GM12892 (cell line): ENCODE measurements around the gene ARFGAP3.

Experiments used
- POLR2A ChIP-seq: IDR thresholded peaks from 2 replicates; pipeline ENCODE4 v1.6.1; 2011; ENCODE audit warnings: low read depth, low read length, control low read depth
- POLR2AphosphoS5 ChIP-seq: IDR thresholded peaks from 2 replicates; pipeline ENCODE4 v1.6.1; 2011; ENCODE audit warnings: low read depth, low read length, control low read depth

DNA sequence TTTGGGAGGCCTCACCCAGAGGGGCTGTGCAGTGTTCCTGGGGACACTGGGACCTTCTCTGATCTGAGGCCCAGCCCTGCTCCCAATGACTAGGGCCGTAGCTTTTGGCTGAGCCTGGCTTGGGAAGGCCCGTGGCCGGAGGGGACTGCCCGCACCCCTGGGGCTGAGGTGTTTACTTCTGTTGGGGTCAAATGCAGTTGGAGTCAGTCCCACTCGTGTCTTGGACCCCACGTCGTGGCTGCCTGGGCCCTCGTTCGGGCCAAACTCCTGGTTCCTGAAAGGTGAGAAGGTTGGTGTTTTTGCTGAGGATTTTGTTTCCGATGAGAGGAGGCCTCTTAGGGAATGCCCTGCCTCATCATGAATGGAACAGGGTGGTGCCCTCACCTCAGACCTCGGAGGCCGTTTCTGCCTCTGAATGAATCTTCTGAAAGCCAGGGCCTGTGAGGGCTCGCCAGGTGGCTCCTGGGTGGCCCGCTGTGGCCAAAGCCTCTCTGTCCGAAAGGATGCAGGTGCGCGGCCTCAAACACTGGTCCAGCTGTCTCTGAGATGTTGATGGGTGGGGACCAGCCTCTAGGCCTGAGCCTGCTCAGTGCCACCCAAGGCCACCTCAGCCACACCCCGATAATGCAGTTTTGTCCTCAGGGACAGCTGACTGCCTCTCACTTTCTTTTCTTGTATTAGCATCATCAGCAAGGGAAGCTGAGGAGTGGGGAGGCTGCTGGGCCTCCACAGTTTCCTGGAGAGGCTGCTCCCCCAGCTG, 96.1 kb downstream of the ARFGAP3 start:
- TF ChIP-seq POLR2AphosphoS5 (no peak), POLR2A (no peak)
